IMR-90 (cell line): ENCODE measurements around the gene KRTAP9-4.

Experiments
- CEBPB ChIP-seq: IDR thresholded peaks from 2 replicates; pipeline ENCODE4 v1.6.1; 2012; ENCODE audit warnings: low read depth, low read length, improper control_type of control experiment
- CTCF ChIP-seq: conservative IDR thresholded peaks from 2 replicates; pipeline ENCODE4 v1.5.1; 2012; ENCODE audit warnings: mild to moderate bottlenecking, low read depth, low read length, improper control_type of control experiment
- MAFK ChIP-seq: IDR thresholded peaks from 2 replicates; pipeline ENCODE4 v1.6.1; 2012; ENCODE audit warnings: low read depth, low read length, improper control_type of control experiment
- NFE2L2 ChIP-seq: fragments of 150-350 bp; IDR thresholded peaks from 2 replicates; pipeline ENCODE4 v1.6.1; 2016; ENCODE audit warnings: low read depth, mild to moderate bottlenecking, low read length
- POLR2A ChIP-seq: IDR thresholded peaks from 2 replicates; pipeline ENCODE4 v1.6.1; 2012; ENCODE audit warnings: mild to moderate bottlenecking, low read depth, low read length
- RFX5 ChIP-seq: IDR thresholded peaks from 2 replicates; pipeline ENCODE4 v1.8.0; 2012; ENCODE audit warnings: low read depth, mild to moderate bottlenecking, low read length, moderate library complexity

GRCh38 chr17:41230094-41230493 is 19.4 kb upstream of the KRTAP9-4 start:
- TF ChIP-seq CTCF (no peak), CEBPB (no peak), POLR2A (no peak), MAFK (no peak), RFX5 (no peak), NFE2L2 (no peak)
